Measurements from ENCODE around the gene PHF12.
A peak's percentile ranks its signal among the peaks of the same experiment; 100 is the strongest.

The PHF12 gene

GRCh38 chr17:28968914-28969295 is 17.6 kb upstream of the PHF12 start:
- peaks cover 17 to 28% of the 10 kb centered on the region in 2 donors for H3K27me3 Mint-ChIP-seq
- H3K4me3 Mint-ChIP-seq = no peak overlapping the region
- DNase-seq = no peak
- H3K36me3 Mint-ChIP-seq (ENCODE audit: insufficient read depth) = no peaks in the 10 kb centered on the region
- no peaks in the 10 kb centered on the region for H3K9me3 Mint-ChIP-seq
- H3K4me1 Mint-ChIP-seq (ENCODE audit: low read depth in 2 of 2) = peaks cover 3% of the 10 kb centered on the region in 2 donors
- H3K27ac Mint-ChIP-seq = peak overlapping the region in 1 of 2 donors; percentile 18
- ATAC-seq (replicated peaks) = no peak

GRCh38 chr17:28968231-28968913 is 17.1 kb upstream of the PHF12 start:
- Mint-ChIP-seq H3K4me3 (no peak overlapping the region), H3K4me1 (ENCODE audit: low read depth in 2 of 2) (peaks cover 3% of the 10 kb centered on the region in 2 donors), H3K9me3 (no peaks in the 10 kb centered on the region), H3K27ac (peak overlapping the region in 1 of 2 donors; percentile 9), H3K36me3 (ENCODE audit: insufficient read depth) (no peaks in the 10 kb centered on the region), H3K27me3 (peaks cover 22 to 33% of the 10 kb centered on the region in 2 donors)
- DNase-seq = no peak
- no peak for ATAC-seq (replicated peaks)

- peaks cover 3% of the 10 kb centered on the region in 2 donors for H3K4me1 Mint-ChIP-seq (ENCODE audit: low read depth in 2 of 2)
- DNase-seq = no peak
- H3K9me3 Mint-ChIP-seq = no peaks in the 10 kb centered on the region
- H3K27me3 Mint-ChIP-seq = peaks cover 28 to 36% of the 10 kb centered on the region in 2 donors
- H3K36me3 Mint-ChIP-seq (ENCODE audit: insufficient read depth) = no peaks in the 10 kb centered on the region
- ATAC-seq (replicated peaks) = peak; percentile 16
- peak overlapping the region in 1 of 2 donors; percentile 74 for H3K27ac Mint-ChIP-seq
- no peak overlapping the region for H3K4me3 Mint-ChIP-seq
Observed at GRCh38 chr17:28967221-28968135, 16.2 kb upstream of the PHF12 start.

GRCh38 chr17:28963841-28964240 is 12.5 kb upstream of the PHF12 start:
- Mint-ChIP-seq H3K9me3 (no peaks in the 10 kb centered on the region), H3K27me3 (peaks cover 21 to 39% of the 10 kb centered on the region in 2 donors), H3K27ac (no peak overlapping the region), H3K4me1 (ENCODE audit: low read depth in 2 of 2) (peaks cover 3% of the 10 kb centered on the region in 2 donors), H3K4me3 (no peak overlapping the region), H3K36me3 (ENCODE audit: insufficient read depth) (no peaks in the 10 kb centered on the region)
- no peak for DNase-seq
- no peak for ATAC-seq (replicated peaks)

- Mint-ChIP-seq H3K27ac (no peak overlapping the region), H3K9me3 (no peaks in the 10 kb centered on the region), H3K4me3 (no peak overlapping the region), H3K4me1 (ENCODE audit: low read depth in 2 of 2) (peaks cover 3% of the 10 kb centered on the region in 2 donors), H3K27me3 (peaks cover 21 to 34% of the 10 kb centered on the region in 2 donors), H3K36me3 (ENCODE audit: insufficient read depth) (no peaks in the 10 kb centered on the region)
- ATAC-seq (replicated peaks) = no peak
- DNase-seq = no peak
Observed at GRCh38 chr17:28963055-28963611, 11.8 kb upstream of the PHF12 start.

- peaks cover 21 to 34% of the 10 kb centered on the region in 2 donors for H3K27me3 Mint-ChIP-seq
- no peak overlapping the region for H3K4me3 Mint-ChIP-seq
- peaks cover 3% of the 10 kb centered on the region in 2 donors for H3K4me1 Mint-ChIP-seq (ENCODE audit: low read depth in 2 of 2)
- H3K36me3 Mint-ChIP-seq (ENCODE audit: insufficient read depth) = no peaks in the 10 kb centered on the region
- no peak for ATAC-seq (replicated peaks)
- no peak for DNase-seq
- H3K27ac Mint-ChIP-seq = no peak overlapping the region
- no peaks in the 10 kb centered on the region for H3K9me3 Mint-ChIP-seq
Observed at GRCh38 chr17:28961391-28961790, 10.1 kb upstream of the PHF12 start.

- H3K36me3 Mint-ChIP-seq (ENCODE audit: insufficient read depth) = no peaks in the 10 kb centered on the region
- no peaks in the 10 kb centered on the region for H3K9me3 Mint-ChIP-seq
- DNase-seq = no peak
- H3K27ac Mint-ChIP-seq = peak overlapping the region in 1 of 2 donors; percentile 51
- no peaks in the 10 kb centered on the region for H3K4me1 Mint-ChIP-seq (ENCODE audit: low read depth in 2 of 2)
- no peak for ATAC-seq (replicated peaks)
- peaks cover 21 to 34% of the 10 kb centered on the region in 2 donors for H3K27me3 Mint-ChIP-seq
- H3K4me3 Mint-ChIP-seq = no peak overlapping the region
Observed at GRCh38 chr17:28960256-28961061, 9.1 kb upstream of the PHF12 start.

GRCh38 chr17:28959471-28959871 is 8.2 kb upstream of the PHF12 start:
- H3K4me1 Mint-ChIP-seq (ENCODE audit: low read depth in 2 of 2) = no peaks in the 10 kb centered on the region
- peaks cover 21 to 34% of the 10 kb centered on the region in 2 donors for H3K27me3 Mint-ChIP-seq
- DNase-seq = no peak
- H3K9me3 Mint-ChIP-seq = no peaks in the 10 kb centered on the region
- H3K4me3 Mint-ChIP-seq = no peak overlapping the region
- ATAC-seq (replicated peaks) = no peak
- no peaks in the 10 kb centered on the region for H3K36me3 Mint-ChIP-seq (ENCODE audit: insufficient read depth)
- no peak overlapping the region for H3K27ac Mint-ChIP-seq

- H3K27me3 Mint-ChIP-seq = peaks cover 18 to 28% of the 10 kb centered on the region in 2 donors
- ATAC-seq (replicated peaks) = no peak
- no peaks in the 10 kb centered on the region for H3K4me1 Mint-ChIP-seq (ENCODE audit: low read depth in 2 of 2)
- no peak overlapping the region for H3K27ac Mint-ChIP-seq
- H3K4me3 Mint-ChIP-seq = no peak overlapping the region
- no peaks in the 10 kb centered on the region for H3K9me3 Mint-ChIP-seq
- no peaks in the 10 kb centered on the region for H3K36me3 Mint-ChIP-seq (ENCODE audit: insufficient read depth)
- DNase-seq = no peak
Observed at GRCh38 chr17:28958820-28959455, 7.6 kb upstream of the PHF12 start.

GRCh38 chr17:28957992-28958355 is 6.7 kb upstream of the PHF12 start:
- Mint-ChIP-seq H3K36me3 (ENCODE audit: insufficient read depth) (no peaks in the 10 kb centered on the region), H3K9me3 (no peaks in the 10 kb centered on the region), H3K27ac (no peak overlapping the region), H3K27me3 (peaks cover 8 to 19% of the 10 kb centered on the region in 2 donors), H3K4me3 (no peak overlapping the region), H3K4me1 (ENCODE audit: low read depth in 2 of 2) (no peaks in the 10 kb centered on the region)
- no peak for ATAC-seq (replicated peaks)
- DNase-seq = no peak

- Mint-ChIP-seq H3K9me3 (no peaks in the 10 kb centered on the region), H3K36me3 (ENCODE audit: insufficient read depth) (no peaks in the 10 kb centered on the region), H3K27ac (no peak overlapping the region), H3K27me3 (peaks cover 7 to 13% of the 10 kb centered on the region in 2 donors), H3K4me3 (no peak overlapping the region), H3K4me1 (ENCODE audit: low read depth in 2 of 2) (no peaks in the 10 kb centered on the region)
- ATAC-seq (replicated peaks) (no peak), DNase-seq (no peak)
Observed at GRCh38 chr17:28957277-28957991, 6.1 kb upstream of the PHF12 start.

- H3K4me3 Mint-ChIP-seq = no peak overlapping the region
- H3K27ac Mint-ChIP-seq = no peak overlapping the region
- H3K27me3 Mint-ChIP-seq = peaks cover 1 to 7% of the 10 kb centered on the region in 2 donors
- ATAC-seq (replicated peaks) (no peak), DNase-seq (no peak)
- no peaks in the 10 kb centered on the region for H3K4me1 Mint-ChIP-seq (ENCODE audit: low read depth in 2 of 2)
- no peaks in the 10 kb centered on the region for H3K36me3 Mint-ChIP-seq (ENCODE audit: insufficient read depth)
- no peaks in the 10 kb centered on the region for H3K9me3 Mint-ChIP-seq
Observed at GRCh38 chr17:28956861-28957260, 5.5 kb upstream of the PHF12 start.
